Thyroid gland (tissue), 4 donors: ENCODE results near the gene HEPN1. TPM values are rescaled to one million over a fixed set of nuclear protein-coding genes. Genes with fewer than 3 reads are reported as not detected.

ENCODE experiments used
- DNase-seq, 2 donors: peaks; one replicate each; pipeline ENCODE4 v3.0.0-alpha.2; 2019
- H3K27ac ChIP-seq, 3 donors: fragments of 200-600 bp; sonication (generic); 1 replicate in 2 of 3; 2 replicates in 1 of 3; pipeline ENCODE4 v1.5.1; 2016 to 2019; ENCODE audit warnings: mild to moderate bottlenecking in 1 of 3, moderate library complexity in 1 of 3
- H3K27me3 ChIP-seq: fragments of 200-600 bp; sonication (generic); one replicate; pipeline ENCODE4 v1.5.1; 2019
- H3K36me3 ChIP-seq, 2 donors: fragments of 200-600 bp; sonication (generic); one replicate each; pipeline ENCODE4 v1.5.1; 2016 to 2019
- H3K4me1 ChIP-seq, 2 donors: fragments of 200-600 bp; sonication (generic); one replicate each; pipeline ENCODE4 v1.5.1; 2017 to 2019
- H3K4me3 ChIP-seq, 3 donors: fragments of 200-600 bp; sonication (generic); replicated peaks in 1 of 3; 1 replicate in 2 of 3; 2 replicates in 1 of 3; pipeline ENCODE4 v1.5.1; 2016; ENCODE audit warnings: mild to moderate bottlenecking in 1 of 3
- H3K9me3 ChIP-seq: fragments of 200-600 bp; sonication (generic); one replicate; pipeline ENCODE4 v1.5.1; 2017
- POLR2A ChIP-seq, 2 donors: fragments of 450-650 bp; IDR thresholded peaks; one replicate each; pipeline ENCODE4 v1.6.1; 2017; ENCODE audit warnings: antibody characterized with exemption in 2 of 2, mild to moderate bottlenecking in 2 of 2, moderate library complexity in 1 of 2
- WGBS, 2 donors: methylation state at CpG; one replicate each; pipeline ENCODE4 v1.1.5; 2017; 5-methylcytosine and 5-hydroxymethylcytosine counted together
- intact Hi-C: fragments of 100-400 bp; cut with DNase I; formaldehyde crosslinking; loops from one replicate; pipeline ENCODE4 v1.15.1; 2023
- total RNA-seq, 4 donors: library from RNA; depleted of rRNA; stranded (reverse); fragments of >200 nt; gene quantifications; one replicate each; pipeline ENCODE4 v1.2.3, GENCODE V29; 2016
- TF ChIP-seq, protein P1 (sequence below), 6 experiments: fragments of 200-600 bp in 3 of 6; fragments of 450-650 bp in 3 of 6; sonication (generic) in 3 of 6; IDR thresholded peaks; one replicate each; pipeline ENCODE4 v1.5.1; 2016 to 2019; ENCODE audit warnings: antibody characterized with exemption in 6 of 6, mild to moderate bottlenecking in 2 of 6, inconsistent platforms in 1 of 6, moderate library complexity in 1 of 6

Gene HEPN1
- total RNA-seq, 4 donors from 2014 or later: not detected

DNA sequence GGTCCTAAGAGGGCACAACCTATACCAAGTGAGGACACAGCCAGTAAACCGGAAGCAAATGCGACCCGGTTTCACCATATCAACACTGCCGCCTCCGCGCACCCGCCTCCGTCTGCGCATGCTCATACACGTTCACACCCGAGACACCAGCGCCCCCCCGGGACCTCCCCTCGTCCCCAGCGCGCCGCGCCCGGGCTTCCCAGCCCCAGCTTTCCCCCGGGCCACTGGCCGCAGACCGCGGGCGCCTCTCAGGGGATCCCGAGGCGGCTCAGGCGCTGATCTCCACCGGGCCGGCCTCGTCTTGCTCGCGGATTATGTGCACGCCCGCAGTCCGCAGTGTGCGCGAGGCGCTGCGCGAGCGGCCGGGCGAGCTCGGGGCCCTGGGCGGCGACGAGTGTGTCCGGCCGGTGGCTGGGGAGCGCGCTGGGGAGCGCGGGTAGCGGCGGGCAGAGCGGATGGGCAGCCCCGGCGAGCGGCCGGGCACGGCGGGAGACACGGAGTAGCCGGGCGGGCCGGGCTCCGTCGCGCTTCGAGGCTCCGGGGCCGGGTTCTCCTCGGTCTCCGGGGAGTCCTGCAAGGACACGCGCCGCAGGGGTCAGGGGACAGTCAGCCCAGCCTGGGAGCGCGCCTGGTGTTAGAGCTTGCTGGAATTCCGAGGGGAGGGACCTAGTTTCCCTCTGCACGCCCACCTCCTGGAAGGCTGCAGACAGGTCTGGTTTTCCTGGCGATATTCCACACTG, 2.0 kb downstream of the HEPN1 start:
- DNase-seq: peak; percentile 72 to 77
- TF ChIP-seq POLR2A (IDR thresholded peaks at IDR 0.05): peak in 1 of 2 donors; percentile 21
- TF ChIP-seq, protein P1, sequence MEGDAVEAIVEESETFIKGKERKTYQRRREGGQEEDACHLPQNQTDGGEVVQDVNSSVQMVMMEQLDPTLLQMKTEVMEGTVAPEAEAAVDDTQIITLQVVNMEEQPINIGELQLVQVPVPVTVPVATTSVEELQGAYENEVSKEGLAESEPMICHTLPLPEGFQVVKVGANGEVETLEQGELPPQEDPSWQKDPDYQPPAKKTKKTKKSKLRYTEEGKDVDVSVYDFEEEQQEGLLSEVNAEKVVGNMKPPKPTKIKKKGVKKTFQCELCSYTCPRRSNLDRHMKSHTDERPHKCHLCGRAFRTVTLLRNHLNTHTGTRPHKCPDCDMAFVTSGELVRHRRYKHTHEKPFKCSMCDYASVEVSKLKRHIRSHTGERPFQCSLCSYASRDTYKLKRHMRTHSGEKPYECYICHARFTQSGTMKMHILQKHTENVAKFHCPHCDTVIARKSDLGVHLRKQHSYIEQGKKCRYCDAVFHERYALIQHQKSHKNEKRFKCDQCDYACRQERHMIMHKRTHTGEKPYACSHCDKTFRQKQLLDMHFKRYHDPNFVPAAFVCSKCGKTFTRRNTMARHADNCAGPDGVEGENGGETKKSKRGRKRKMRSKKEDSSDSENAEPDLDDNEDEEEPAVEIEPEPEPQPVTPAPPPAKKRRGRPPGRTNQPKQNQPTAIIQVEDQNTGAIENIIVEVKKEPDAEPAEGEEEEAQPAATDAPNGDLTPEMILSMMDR (IDR thresholded peaks at IDR 0.05): no peak
- H3K4me1 ChIP-seq: peaks cover 0 to 5% of the 10 kb centered on the region in 2 donors
- H3K4me3 ChIP-seq: peak overlapping the region; percentile 9 to 27 (median 23)
- no peaks in the 10 kb centered on the region for H3K9me3 ChIP-seq
- intact Hi-C loops: no loop called here
- no peaks in the 10 kb centered on the region for H3K36me3 ChIP-seq
- WGBS, 2 donors: 7 to 17% methylated on average over 45 to 67 of the region's 82 CpGs
- no peaks in the 10 kb centered on the region for H3K27me3 ChIP-seq
- H3K27ac ChIP-seq: peak overlapping the region in 2 of 3 donors; percentile 13 to 55

DNA sequence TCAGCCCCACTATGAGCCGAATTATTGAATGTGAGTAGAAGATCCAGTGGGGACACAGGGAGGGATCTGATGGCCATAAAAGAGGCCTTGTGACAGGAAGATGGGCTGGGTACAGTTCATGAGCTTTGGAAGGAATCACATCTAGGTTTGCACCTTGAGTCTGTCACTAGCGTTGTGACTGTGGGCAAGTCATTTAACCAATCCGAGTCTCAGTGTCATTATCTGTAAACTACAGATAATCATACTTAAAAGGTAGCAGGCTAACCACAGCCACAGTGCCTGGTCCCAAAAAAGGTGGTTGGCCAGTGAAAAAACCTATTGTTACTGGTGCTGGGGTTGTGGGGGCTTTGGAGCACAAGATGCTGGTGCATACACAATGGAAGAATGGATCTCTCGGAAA, 3.8 kb downstream of the HEPN1 start:
- Histone ChIP-seq H3K27me3 (no peaks in the 10 kb centered on the region), H3K9me3 (no peaks in the 10 kb centered on the region), H3K36me3 (no peaks in the 10 kb centered on the region), H3K27ac (no peak overlapping the region), H3K4me3 (no peak overlapping the region), H3K4me1 (peaks cover 0 to 5% of the 10 kb centered on the region in 2 donors)
- intact Hi-C loops: no loop called here
- no peak for TF ChIP-seq POLR2A (IDR thresholded peaks at IDR 0.05)
- TF ChIP-seq, protein P1 (IDR thresholded peaks at IDR 0.05): no peak
- no peak for DNase-seq
- 90 to 94% methylated on average over 4 of the region's 4 CpGs for WGBS, 2 donors

DNA sequence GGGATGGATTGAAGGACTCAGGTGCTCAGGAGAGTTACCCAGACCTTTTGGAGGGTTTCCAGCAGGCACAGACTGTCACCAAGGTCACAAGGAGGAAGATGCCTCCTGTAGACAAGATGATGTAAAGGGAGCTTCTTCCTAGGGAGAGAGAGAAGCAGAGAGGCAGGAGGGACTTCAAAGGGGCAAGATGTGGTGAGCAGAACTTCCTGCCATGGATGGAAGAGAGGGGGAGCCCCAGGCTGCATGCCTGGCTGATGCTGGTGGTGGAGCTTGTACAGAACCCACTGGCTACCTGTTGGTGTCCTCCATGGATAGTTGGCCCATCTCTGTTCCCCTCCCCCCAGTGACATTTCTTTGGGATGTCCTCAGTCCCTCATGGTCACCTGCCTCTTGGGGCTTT, 4.2 kb downstream of the HEPN1 start:
- Histone ChIP-seq H3K4me3 (no peak overlapping the region), H3K27me3 (no peaks in the 10 kb centered on the region), H3K4me1 (peaks cover 0 to 5% of the 10 kb centered on the region in 2 donors), H3K27ac (no peak overlapping the region), H3K36me3 (no peaks in the 10 kb centered on the region), H3K9me3 (no peaks in the 10 kb centered on the region)
- DNase-seq: no peak
- intact Hi-C loops: no loop called here
- TF ChIP-seq, protein P1 (IDR thresholded peaks at IDR 0.05): no peak
- no peak for TF ChIP-seq POLR2A (IDR thresholded peaks at IDR 0.05)

DNA sequence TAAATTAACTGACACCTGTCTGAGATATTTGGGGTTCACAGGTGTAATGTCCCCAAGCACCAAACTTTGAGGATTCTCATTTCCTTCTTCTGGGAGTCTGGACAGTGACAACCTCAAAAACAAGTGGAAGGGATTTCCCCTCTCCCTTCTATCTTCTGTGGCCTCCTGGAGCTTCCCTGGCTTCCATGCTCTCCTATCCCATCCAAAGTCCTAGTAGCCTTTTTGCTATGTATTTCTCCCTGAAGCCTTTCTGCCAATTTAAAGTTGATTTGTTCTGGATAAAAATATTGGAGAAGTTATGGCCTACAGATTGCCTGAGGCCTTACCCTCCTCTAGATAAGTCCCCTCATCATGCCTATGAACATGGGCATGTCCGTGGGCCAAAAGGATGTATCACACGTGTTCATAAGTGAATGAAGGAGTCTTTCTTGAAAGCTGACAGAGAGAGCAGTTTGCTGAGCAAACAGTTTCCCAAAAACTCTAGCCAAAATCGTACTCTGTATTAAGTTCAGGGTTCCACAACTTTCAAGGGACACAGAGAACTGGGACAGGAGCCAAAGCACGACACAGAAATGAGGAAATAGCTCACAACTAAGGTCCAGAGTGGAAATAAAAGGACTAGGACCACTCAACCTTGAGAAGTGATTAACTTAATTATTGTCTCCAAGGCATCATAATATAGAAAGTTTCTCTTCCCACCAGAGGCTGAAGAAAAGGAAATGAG, 10.1 kb downstream of the HEPN1 start:
- Histone ChIP-seq H3K4me3 (no peak overlapping the region), H3K27ac (no peak overlapping the region), H3K27me3 (no peaks in the 10 kb centered on the region), H3K36me3 (no peaks in the 10 kb centered on the region), H3K4me1 (no peaks in the 10 kb centered on the region), H3K9me3 (no peaks in the 10 kb centered on the region)
- DNase-seq: no peak
- TF ChIP-seq, protein P1 (IDR thresholded peaks at IDR 0.05): no peak
- no peak for TF ChIP-seq POLR2A (IDR thresholded peaks at IDR 0.05)
- 45 to 56% methylated on average over 4 of the region's 4 CpGs for WGBS, 2 donors
- intact Hi-C loops: no loop called here

DNA sequence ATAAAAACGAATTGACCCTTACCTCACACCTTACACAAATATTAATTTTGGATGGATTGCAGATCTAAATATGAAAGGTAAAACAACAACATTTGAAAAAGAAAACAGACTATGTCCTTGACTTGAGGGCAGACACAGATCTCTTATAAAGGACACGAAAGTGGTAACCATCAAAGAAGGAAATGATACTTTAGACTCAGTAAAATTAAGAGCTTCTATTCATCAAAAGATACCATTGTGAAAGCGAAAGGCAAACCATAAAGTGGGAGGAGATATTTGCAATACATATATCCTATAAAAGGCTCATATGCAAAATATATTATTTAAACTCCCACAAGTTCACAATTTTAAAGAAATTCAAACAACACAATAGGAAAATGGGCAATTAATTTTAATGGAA, 11.7 kb downstream of the HEPN1 start:
- Histone ChIP-seq H3K27ac (no peak overlapping the region), H3K36me3 (no peaks in the 10 kb centered on the region), H3K4me3 (no peak overlapping the region), H3K9me3 (no peaks in the 10 kb centered on the region), H3K27me3 (no peaks in the 10 kb centered on the region), H3K4me1 (no peaks in the 10 kb centered on the region)
- no peak for DNase-seq
- no peak for TF ChIP-seq POLR2A (IDR thresholded peaks at IDR 0.05)
- TF ChIP-seq, protein P1 (IDR thresholded peaks at IDR 0.05): no peak
- intact Hi-C loops: no loop called here
- WGBS, 2 donors: 81% methylated on average over 3 of the region's 3 CpGs
